ENCODE data around the gene KIAA1614.

DNA sequence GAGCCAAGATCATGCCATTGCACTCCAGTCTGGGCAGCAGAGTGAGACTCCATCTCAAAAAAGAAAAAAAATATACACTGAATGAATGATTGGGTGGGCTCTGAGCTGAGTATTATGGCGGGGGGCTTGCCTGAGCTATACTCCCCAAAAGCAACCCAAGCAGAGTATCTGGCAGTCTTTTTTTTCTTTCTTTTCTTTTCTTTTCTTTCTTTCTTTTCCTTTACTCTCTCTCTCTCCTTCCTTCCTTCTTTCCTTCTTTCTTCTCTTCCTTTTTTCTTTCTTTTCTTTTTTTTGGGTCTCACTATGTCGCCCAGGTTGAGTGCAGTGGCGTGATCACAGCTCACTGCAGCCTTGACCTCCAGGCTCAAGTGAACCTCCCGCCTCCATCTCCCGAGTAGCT lies 27.7 kb downstream of the KIAA1614 start:
- TF ChIP-seq POLR2AphosphoS5 (IDR thresholded peaks at IDR 0.05; ENCODE audit: low read depth, low read length) = no peak
- TF ChIP-seq, protein P1, sequence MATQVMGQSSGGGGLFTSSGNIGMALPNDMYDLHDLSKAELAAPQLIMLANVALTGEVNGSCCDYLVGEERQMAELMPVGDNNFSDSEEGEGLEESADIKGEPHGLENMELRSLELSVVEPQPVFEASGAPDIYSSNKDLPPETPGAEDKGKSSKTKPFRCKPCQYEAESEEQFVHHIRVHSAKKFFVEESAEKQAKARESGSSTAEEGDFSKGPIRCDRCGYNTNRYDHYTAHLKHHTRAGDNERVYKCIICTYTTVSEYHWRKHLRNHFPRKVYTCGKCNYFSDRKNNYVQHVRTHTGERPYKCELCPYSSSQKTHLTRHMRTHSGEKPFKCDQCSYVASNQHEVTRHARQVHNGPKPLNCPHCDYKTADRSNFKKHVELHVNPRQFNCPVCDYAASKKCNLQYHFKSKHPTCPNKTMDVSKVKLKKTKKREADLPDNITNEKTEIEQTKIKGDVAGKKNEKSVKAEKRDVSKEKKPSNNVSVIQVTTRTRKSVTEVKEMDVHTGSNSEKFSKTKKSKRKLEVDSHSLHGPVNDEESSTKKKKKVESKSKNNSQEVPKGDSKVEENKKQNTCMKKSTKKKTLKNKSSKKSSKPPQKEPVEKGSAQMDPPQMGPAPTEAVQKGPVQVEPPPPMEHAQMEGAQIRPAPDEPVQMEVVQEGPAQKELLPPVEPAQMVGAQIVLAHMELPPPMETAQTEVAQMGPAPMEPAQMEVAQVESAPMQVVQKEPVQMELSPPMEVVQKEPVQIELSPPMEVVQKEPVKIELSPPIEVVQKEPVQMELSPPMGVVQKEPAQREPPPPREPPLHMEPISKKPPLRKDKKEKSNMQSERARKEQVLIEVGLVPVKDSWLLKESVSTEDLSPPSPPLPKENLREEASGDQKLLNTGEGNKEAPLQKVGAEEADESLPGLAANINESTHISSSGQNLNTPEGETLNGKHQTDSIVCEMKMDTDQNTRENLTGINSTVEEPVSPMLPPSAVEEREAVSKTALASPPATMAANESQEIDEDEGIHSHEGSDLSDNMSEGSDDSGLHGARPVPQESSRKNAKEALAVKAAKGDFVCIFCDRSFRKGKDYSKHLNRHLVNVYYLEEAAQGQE (IDR thresholded peaks at IDR 0.05; ENCODE audit: insufficient read depth in 1 of 2, low read depth in 2 of 2, low read length in 2 of 2) = no peak

Measured in PFSK-1 (cell line).